HCT116 (cell line): ENCODE measurements around the gene POLA2. TPM values are rescaled to one million over a fixed set of nuclear protein-coding genes. Genes with fewer than 3 reads are reported as not detected.

Source experiments
- ATAC-seq: fragments of 200-7000 bp; cut with Tn5 transposase; 2 replicates; pipeline ENCODE4 v1.9.1; 2020; ENCODE audit warnings: mild to moderate bottlenecking, moderate library complexity
- BruUV-seq: library from RNA; stranded (reverse); fragments of 400-500 nt; replicated peaks from 2 replicates; lab custom pipeline; 2021; lab: Mats Ljungman, UMichigan
- CTCF ChIA-PET: fragments of 300-600 bp; sonication (Branson Sonifier 250); formaldehyde crosslinking; loops from one replicate; lab custom pipeline; 2021; ENCODE audit warnings: antibody characterized with exemption; lab: Charles Lee
- POLR2A ChIA-PET: fragments of 300-600, 350-600 bp; sonication (Branson Sonifier 250); formaldehyde crosslinking; loops from one replicate; lab custom pipeline; 2021; ENCODE audit warnings: antibody characterized with exemption; lab: Charles Lee
- RAD21 ChIA-PET, 2 experiments: fragments of 300-600 bp; sonication (Branson Sonifier 250); formaldehyde crosslinking; loops; one replicate each; lab custom pipeline; 2023; ENCODE audit warnings: low total read pairs in 2 of 2; ENCODE audit not compliant: uncharacterized antibody in 2 of 2, unreplicated experiment in 2 of 2, low non-redundant PET in 1 of 2; lab: Charles Lee
- DNase-seq: peaks from one replicate; pipeline ENCODE4 v3.0.0-alpha.2; 2010; ENCODE audit warnings: low read depth, low spot score
- H2AFZ ChIP-seq: fragments of 200-600 bp; shearing (Covaris generic), sonication (generic); 2 replicates; pipeline ENCODE4 v1.6.1; 2017; ENCODE audit warnings: low read depth, mixed run types, mixed read lengths, antibody characterized with exemption, low read length; ENCODE audit not compliant: poor library complexity, severe bottlenecking
- H3K27ac ChIP-seq: 2 replicates; pipeline ENCODE4 v1.5.1; 2012; ENCODE audit warnings: low read depth, low read length
- H3K27me3 ChIP-seq: fragments of 200-600 bp; sonication (generic); 2 replicates; pipeline ENCODE4 v1.6.1; 2016; ENCODE audit warnings: mixed run types, low read length, mixed read lengths; ENCODE audit not compliant: insufficient read depth
- H3K36me3 ChIP-seq, 2 experiments: fragments of 200-500 bp in 1 of 2; fragments of 200-600 bp in 1 of 2; sonication (Bioruptor generic) in 1 of 2; sonication (generic) in 1 of 2; 2 replicates each; pipeline versions ENCODE4 v1.5.1 to v1.6.1; 2014 to 2016; ENCODE audit warnings: low read length in 2 of 2, inconsistent platforms in 1 of 2, mixed read lengths in 1 of 2, mixed run types in 1 of 2; ENCODE audit not compliant: insufficient read depth in 2 of 2, control insufficient read depth in 1 of 2
- H3K4me1 ChIP-seq, 2 experiments: fragments of 200-600 bp in 1 of 2; sonication (generic) in 1 of 2; 2 replicates each; pipeline versions ENCODE4 v1.5.1 to v1.6.1; 2012 to 2017; ENCODE audit warnings: low read length in 2 of 2, inconsistent platforms in 1 of 2, mild to moderate bottlenecking in 1 of 2, mixed read lengths in 1 of 2, mixed run types in 1 of 2, moderate library complexity in 1 of 2; ENCODE audit not compliant: insufficient read depth in 2 of 2, control insufficient read depth in 1 of 2
- H3K4me2 ChIP-seq: fragments of 200-600 bp; sonication (generic); 2 replicates; pipeline ENCODE4 v1.6.1; 2017; ENCODE audit warnings: mixed run types, low read length, mixed read lengths
- H3K4me3 ChIP-seq, 2 experiments: fragments of 200-600 bp in 1 of 2; sonication (generic) in 1 of 2; replicated peaks in 1 of 2; 2 replicates each; pipeline ENCODE4 v1.5.1; 2011 to 2016; ENCODE audit warnings: low read length in 2 of 2, control low read depth in 1 of 2, low read depth in 1 of 2, mild to moderate bottlenecking in 1 of 2, mixed read lengths in 1 of 2, mixed run types in 1 of 2
- H3K79me2 ChIP-seq: fragments of 200-600 bp; sonication (generic); 2 replicates; pipeline ENCODE4 v1.6.1; 2017; ENCODE audit warnings: mild to moderate bottlenecking, mixed run types, low read length, moderate library complexity, mixed read lengths; ENCODE audit not compliant: insufficient read depth
- H3K9ac ChIP-seq: fragments of 200-600 bp; sonication (generic); 2 replicates; pipeline ENCODE4 v1.6.1; 2016; ENCODE audit warnings: low read length, mixed read lengths
- H3K9me2 ChIP-seq: fragments of 200-600 bp; sonication (generic), shearing (Covaris generic); 2 replicates; pipeline ENCODE4 v1.6.1; 2017; ENCODE audit warnings: mixed run types, mild to moderate bottlenecking, moderate library complexity; ENCODE audit not compliant: insufficient read depth
- H3K9me3 ChIP-seq, 2 experiments: fragments of 200-500 bp in 1 of 2; fragments of 200-600 bp in 1 of 2; sonication (Bioruptor generic) in 1 of 2; sonication (generic) in 1 of 2; 2 replicates each; pipeline ENCODE4 v1.6.1; 2014 to 2017; ENCODE audit warnings: low read length in 2 of 2, mixed read lengths in 2 of 2, inconsistent platforms in 1 of 2, low read depth in 1 of 2, mild to moderate bottlenecking in 1 of 2, mixed run types in 1 of 2, moderate library complexity in 1 of 2; ENCODE audit not compliant: control insufficient read depth in 1 of 2, insufficient read depth in 1 of 2
- H4K20me1 ChIP-seq: fragments of 200-600 bp; sonication (generic), shearing (Covaris generic); 2 replicates; pipeline ENCODE4 v1.6.1; 2017; ENCODE audit warnings: mixed run types, mild to moderate bottlenecking, moderate library complexity; ENCODE audit not compliant: insufficient read depth
- ATF3 ChIP-seq: IDR thresholded peaks from 2 replicates; pipeline ENCODE4 v1.6.1; 2012
- CEBPB ChIP-seq: IDR thresholded peaks from 2 replicates; pipeline ENCODE4 v1.6.1; 2012; ENCODE audit warnings: low read depth
- EGR1 ChIP-seq: IDR thresholded peaks from 2 replicates; pipeline ENCODE4 v1.6.1; 2012; ENCODE audit warnings: low read depth
- FOSL1 ChIP-seq: IDR thresholded peaks from 2 replicates; pipeline ENCODE4 v1.6.1; 2012; ENCODE audit warnings: low read depth
- MAX ChIP-seq: IDR thresholded peaks from 2 replicates; pipeline ENCODE4 v1.6.1; 2012
- POLR2A ChIP-seq: IDR thresholded peaks from 2 replicates; pipeline ENCODE4 v1.7.0; 2011; ENCODE audit warnings: borderline replicate concordance; ENCODE audit not compliant: insufficient read depth, insufficient read length; ENCODE audit errors: extremely low read depth
- RAD21 ChIP-seq: IDR thresholded peaks from 2 replicates; pipeline ENCODE4 v1.6.1; 2012; ENCODE audit warnings: low read depth, mild to moderate bottlenecking
- SP1 ChIP-seq: IDR thresholded peaks from 2 replicates; pipeline ENCODE4 v1.6.1; 2012; ENCODE audit warnings: low read depth
- ZNF274 ChIP-seq: fragments of 200-500 bp; sonication (Bioruptor generic); IDR thresholded peaks from 2 replicates; pipeline ENCODE4 v1.6.1; 2014; ENCODE audit warnings: mild to moderate bottlenecking, low read depth, low read length, inconsistent platforms
- intact Hi-C: fragments of 100-400 bp; cut with micrococcal nuclease; formaldehyde crosslinking; loops from 2 replicates; pipeline ENCODE4 v1.10.0; 2022
- total RNA-seq: library from RNA; stranded (reverse); gene quantifications from one replicate; pipeline ENCODE4 v1.2.1, GENCODE V29; 2021; ENCODE audit not compliant: unreplicated experiment

Gene POLA2
- total RNA-seq, 1 experiment from 2014 or later, result 20.0 TPM

- no peaks in the 10 kb centered on the region for H3K9me3 ChIP-seq
- ATAC-seq (peak; percentile 21), DNase-seq (no peak)
- peaks cover 7% of the 10 kb centered on the region; the same call in 1 of the 2 replicates for H3K79me2 ChIP-seq
- peak overlapping the region; percentile 69 for H3K4me2 ChIP-seq
- intact Hi-C loops, result no loop called here
- no peaks in the 10 kb centered on the region for H3K9me2 ChIP-seq
- H3K4me1 ChIP-seq, result peaks cover 32 to 52% of the 10 kb centered on the region in 2 experiments
- no peaks in the 10 kb centered on the region for H3K27me3 ChIP-seq
- peak overlapping the region; percentile 55 for H3K9ac ChIP-seq
- ChIA-PET CTCF (interaction anchor here (1.0 to 7.1 kb wide), 5 partner anchors 11 to 52 kb away, joined by 3 to 202 read pairs (median 7); partner anchors contain the start of genes CDC42EP2 and DPF2), RAD21 (interaction anchor here in 1 of 2 experiments (0.5 kb wide), 1 partner anchor 58 kb away, joined by 3 read pairs; no protein-coding TSS in a partner anchor), POLR2A (interaction anchor here (1.0 to 3.2 kb wide), 6 partner anchors 9 to 143 kb away, joined by 3 to 20 read pairs (median 4); partner anchors contain the start of genes CDC42EP2, DPF2 and NEAT1)
- H3K4me3 ChIP-seq, result peak overlapping the region in 1 of 2 experiments; percentile 21; a peak in 2 of 4 replicates
- peaks cover 24 to 40% of the 10 kb centered on the region in 2 experiments for H3K36me3 ChIP-seq
- no peaks in the 10 kb centered on the region for H4K20me1 ChIP-seq
- peak overlapping the region; percentile 73 for H3K27ac ChIP-seq
- no peak overlapping the region for H2AFZ ChIP-seq
- BruUV-seq, result no TSS peak
- no peak for TF ChIP-seq RAD21
- TF ChIP-seq CEBPB, result no peak
- TF ChIP-seq EGR1, result no peak
- no peak for TF ChIP-seq ATF3
- TF ChIP-seq MAX, result no peak
- no peak for TF ChIP-seq POLR2A
- no peak for TF ChIP-seq ZNF274
- TF ChIP-seq FOSL1, result no peak
- no peak for TF ChIP-seq SP1
These were observed 17.5 kb downstream of the POLA2 start for GRCh38 chr11:65279279-65279678.
